Activated CD8-positive, alpha-beta memory T cell treated with anti-CD3 and anti-CD28 coated beads, Interleukin-2, amount 50 U/mL, for 4 hours (primary cell): ENCODE results near the gene AACS.

Experiments
- DNase-seq: peaks from one replicate; pipeline ENCODE4 v3.0.0-alpha.2; 2020

AACS gene

DNA sequence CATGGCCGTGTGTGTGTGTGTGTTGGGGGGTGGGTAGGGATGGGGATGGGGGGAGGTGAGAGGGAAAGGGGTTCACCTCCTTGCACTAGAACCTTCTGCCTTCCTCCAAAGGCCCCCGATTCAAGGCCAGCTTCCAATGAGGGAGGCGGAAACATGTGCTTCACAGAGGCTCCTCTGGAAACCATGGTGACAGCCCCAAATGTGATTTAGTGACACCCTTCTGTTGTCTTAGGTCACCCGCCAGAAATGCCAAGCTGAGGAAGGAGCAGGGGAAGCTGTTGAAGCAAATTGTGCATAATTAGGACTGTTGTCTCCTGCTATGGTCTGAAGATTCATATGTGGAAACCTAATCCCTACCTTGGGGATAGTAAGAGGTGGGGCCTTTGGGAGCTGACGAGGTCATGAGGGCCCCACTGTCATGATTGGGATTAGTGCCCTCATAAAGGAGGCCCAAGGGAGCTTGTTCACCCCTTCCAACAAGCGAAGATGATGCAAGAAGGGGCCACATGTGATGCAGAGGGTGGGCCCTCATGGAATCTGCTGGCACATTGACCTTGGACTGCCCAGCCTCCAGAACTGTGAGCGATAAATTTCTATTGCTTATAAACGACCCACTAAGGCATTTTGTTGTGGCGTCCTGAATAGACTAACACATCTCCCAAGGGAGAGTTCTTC, 95.2 kb downstream of the AACS start:
- no peak for DNase-seq

DNA sequence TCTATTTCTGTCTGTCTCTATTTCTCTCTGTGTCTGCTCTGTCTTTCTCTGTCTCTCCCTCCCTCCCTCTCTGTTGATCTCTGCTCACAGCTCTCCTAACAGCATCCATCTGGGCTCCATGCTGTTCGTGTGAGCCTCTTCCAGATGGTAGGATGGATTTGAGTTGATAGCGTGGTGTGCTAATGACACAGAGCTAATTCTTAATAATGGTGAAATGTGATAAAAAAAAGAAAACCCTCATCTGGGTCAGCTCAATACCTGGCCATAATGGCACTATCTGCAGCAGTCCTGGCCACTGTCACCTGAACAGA, 96.4 kb downstream of the AACS start:
- DNase-seq: no peak

DNA sequence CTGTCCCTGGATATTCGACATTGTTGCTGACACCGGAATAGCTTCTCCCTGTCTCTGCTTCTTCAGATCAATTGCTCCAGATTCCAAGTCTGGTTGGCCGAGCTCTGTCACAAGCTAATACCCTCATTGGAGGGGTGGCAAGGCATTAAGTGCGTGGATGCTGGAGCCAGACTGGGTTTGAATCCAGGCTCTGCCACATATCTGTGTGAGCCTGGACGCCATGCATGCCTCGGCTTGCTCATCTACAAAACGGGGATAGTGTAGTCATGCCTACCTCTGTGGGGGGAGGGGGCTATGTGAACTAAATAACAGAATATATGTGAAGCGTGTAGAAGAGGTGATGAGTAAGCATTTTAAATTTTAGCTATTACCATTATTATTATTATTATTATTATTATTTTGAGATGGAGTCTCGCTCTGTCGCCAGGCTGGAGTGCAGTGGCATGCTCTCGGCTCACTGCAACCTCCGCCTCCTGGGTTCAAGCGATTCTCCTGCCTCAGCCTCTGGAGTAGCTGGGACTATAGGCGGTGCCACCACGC, 97.3 kb downstream of the AACS start:
- DNase-seq: no peak

DNA sequence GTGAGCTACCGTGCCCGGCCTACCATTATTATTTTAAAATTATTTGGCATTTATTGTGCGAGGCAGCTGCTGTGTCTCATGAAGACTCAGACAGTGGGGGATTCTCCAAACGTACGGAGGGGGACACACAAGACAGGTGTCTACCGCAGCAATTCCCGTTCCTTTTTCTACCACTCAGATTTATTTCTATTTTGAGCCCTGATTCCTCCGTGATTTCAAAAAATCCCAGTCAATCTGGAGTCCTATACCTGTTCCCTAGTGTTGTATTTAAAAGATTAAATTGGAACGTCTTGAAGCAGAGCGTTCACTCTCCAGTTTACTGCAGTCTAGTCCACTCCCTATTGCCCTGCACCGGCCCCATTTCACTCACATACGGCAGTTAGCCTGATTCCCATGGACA, 97.9 kb downstream of the AACS start:
- DNase-seq: no peak

DNA sequence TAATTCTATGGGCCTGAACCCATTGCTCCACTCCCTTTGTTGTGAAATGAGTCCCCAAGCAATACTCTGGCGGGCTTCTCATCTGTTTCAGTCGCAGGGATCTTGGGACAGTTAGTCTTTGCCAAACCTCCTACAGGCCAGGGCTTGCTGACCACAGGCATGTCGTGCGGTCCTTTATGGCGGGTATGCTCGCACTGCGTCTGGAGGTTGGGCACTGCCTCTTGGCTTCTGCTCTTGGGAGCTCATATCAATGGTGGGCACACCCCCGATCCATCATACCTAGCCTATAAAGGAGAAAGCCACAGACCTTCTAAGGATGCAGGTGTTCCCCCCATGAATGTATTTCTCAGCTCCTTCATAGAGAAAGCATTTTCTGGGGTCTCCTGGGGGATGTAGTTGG, 99.3 kb downstream of the AACS start:
- no peak for DNase-seq

DNA sequence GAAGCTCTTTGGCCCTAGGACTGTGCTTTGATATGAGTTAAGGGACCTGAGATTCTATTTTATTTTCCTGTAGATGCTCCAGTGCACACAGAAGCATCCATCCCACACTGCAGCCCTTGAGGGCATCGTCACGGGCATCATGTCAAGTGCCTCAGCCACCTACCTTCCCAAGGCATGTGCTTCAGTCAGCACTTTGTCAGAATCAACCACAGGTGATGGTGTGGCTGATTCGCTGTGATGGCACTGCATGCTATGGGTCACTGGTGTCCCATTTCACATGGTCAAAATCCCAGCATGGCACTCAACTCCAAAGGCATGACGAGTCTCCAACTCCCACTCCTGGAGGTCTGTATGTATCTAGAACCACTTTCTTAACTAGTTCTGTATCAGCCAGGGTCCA, 100.8 kb downstream of the AACS start:
- DNase-seq: no peak

DNA sequence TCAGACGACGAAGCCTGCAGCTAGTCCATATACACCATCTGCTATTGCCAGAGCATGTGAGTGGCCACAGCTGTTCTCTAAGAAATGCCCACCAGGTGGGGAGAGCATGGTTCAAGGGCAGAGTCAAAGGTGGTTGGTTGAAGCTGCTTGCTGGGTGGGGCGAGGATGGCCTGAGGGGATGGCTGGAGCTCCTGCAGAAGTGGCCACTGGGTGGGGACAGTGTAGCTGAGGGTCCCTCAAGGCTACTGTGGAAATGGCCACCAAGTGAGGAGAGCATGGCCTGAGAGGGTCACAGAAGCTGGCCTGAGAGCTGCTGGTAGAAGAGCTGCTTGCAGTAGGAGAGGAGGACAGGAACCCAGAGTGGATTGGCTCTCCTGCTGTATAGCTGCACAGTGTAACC, 102.4 kb downstream of the AACS start:
- DNase-seq: no peak

DNA sequence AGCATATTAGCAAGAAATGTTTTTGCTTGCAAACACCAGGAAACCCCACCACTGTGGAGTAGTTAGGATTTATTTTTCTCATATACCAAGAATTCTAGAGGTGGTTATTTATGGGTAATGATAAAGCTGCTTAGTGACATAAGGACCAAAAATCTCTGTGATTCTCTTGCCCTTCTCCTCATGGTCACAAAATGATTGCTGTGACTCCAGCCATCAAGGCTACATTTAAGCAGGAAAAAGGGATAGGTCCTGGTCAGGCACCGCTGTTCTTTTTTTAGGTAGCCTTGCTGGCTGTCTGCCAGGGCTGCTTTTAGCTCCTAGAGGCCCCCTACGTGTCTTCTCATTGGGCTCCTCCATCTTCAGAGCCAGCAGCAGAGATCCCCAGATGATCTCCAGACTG, 104.2 kb downstream of the AACS start:
- DNase-seq: no peak

DNA sequence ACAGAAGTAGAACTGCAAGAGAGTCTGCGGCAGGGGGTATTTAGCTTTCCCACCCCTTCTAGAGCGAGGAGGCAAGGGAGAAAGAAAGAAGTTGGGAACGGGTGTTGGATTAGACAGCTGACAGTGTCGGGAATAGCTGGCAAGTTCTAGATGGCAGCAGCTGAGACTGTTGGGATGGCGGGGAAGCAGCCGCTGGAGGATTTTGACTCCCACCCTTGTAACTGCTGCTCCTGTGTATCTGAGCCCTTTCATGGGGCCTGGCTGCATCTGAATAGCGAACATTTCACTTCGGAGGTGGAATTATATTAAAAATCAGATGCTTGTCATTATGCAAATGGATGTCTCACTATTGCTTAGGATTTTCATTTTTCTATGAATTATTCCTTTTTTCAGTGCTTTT, 104.6 kb downstream of the AACS start:
- no peak for DNase-seq

DNA sequence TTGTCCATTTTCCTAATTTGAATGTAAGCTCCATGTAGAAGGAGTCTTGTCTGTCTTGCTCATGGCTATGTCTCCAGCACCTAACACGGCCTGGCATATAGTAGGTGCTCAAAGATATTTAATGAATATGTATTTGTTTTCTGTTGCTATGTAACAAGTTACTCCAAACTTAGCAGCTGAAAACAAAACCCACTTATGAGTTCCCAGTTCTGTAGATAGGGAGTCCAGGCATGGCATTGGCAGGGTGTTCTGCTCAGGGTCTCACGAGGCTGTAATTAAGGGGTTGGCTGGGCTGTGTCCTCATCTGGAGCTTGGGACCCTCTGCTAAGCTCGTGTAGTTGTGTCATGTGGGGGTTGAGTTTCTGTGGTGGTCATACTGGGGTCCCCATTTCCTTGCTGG, 106.0 kb downstream of the AACS start:
- DNase-seq: no peak

DNA sequence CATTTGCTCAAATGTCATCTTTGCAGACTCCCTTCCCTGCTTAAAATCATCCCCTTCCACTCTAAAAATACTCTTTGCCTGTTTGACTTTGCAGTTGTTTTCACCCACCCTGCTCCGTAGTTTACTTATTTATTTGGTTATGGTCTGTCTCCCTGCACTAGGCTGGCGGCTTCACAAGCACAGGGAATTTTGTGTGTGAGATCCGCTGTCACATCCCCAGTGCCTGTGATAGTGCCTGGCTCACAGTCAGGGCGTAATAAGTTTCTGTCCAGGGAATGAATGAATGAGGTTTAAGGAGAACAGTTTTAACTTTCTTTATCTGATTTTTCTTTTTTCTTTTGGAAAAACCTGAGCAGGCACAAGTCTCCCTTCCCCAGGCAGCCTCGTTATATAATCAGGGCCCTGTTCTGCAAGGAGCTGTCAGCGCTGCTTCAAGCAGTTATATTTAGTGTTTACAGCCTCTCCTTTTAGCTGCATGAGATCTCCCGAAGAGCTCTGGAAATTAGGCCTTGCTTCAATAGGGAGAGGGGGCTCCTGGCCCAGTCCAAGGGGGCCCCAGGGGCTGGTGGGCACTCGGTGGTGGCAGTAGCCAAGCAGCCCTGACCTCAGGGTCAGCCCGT, 107.1 kb downstream of the AACS start:
- DNase-seq: no peak

DNA sequence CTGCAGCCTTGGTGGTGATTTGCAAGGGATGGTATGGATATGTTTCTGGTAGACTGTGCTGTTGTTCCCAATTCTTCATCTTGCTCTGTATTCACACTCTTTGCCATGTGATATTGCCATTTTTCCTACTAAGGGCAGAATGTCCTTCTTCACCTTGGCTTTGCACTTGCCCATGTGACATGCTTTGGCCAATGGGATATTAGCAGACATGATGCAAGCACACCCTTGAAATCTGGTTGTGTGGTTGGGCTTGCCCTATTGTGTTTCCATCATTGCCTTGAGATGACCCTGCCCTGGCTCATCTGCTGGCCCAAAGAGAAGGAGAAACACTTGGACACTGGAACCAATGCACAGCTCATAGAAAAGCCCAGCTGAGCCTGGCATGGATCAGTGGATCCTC, 110.3 kb downstream of the AACS start:
- no peak for DNase-seq

DNA sequence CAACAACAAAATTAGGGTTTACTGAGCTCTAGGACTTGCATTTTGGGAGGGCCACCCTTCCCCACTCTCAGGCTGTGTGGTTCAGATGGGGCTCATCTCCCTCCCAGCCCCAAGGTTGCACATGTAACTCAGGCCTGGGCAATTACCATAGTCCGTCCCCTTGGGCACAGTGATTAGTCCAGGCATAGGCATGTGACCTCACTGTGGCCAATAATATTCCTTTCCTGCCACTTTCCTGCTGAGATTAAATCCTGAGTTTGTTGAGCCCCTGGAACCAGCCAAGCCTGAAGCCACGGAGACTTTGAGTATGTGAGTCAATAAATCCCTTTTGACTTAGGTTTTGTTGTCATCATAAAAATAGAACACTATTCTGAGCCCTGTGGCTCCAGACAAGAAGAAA, 113.0 kb downstream of the AACS start:
- no peak for DNase-seq

DNA sequence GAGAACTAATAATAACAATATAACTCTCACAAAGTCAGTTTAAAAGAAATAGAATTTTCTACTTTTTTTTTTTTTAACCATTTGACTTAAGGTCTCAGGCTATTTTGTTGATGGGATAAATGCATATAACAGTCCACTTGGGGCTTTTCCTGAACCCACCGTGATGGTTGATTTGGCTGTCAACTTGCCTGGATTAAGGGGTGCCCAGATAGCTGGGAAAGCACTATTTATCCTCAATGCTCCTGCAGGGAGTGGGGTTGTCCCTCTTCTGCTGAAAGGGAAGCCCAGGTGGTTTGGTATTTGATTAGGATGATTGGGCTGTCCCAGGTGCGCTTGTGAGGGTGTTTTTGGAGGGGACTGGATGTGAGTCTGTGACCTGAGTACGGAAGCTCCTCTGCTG, 114.9 kb downstream of the AACS start:
- DNase-seq: no peak

DNA sequence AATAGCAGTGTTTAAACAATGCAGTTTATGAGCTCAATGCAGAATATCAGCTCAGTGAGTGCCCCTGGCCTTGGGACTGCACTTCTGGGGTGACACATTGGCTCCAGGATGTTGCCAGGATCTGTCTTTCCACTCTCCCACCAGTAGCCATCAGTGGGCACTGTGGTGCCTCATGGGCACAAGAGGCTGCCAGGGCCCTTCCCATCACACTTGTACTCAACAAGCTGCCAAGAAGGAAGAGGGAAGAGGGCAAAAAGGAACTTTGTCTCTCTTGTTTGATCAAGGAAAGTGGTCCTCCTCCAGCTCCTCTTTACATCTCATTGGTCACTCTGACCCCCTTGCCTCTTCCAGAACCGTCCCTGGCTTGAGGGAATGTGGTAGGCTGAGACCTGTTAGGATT, 115.9 kb downstream of the AACS start:
- DNase-seq: no peak

DNA sequence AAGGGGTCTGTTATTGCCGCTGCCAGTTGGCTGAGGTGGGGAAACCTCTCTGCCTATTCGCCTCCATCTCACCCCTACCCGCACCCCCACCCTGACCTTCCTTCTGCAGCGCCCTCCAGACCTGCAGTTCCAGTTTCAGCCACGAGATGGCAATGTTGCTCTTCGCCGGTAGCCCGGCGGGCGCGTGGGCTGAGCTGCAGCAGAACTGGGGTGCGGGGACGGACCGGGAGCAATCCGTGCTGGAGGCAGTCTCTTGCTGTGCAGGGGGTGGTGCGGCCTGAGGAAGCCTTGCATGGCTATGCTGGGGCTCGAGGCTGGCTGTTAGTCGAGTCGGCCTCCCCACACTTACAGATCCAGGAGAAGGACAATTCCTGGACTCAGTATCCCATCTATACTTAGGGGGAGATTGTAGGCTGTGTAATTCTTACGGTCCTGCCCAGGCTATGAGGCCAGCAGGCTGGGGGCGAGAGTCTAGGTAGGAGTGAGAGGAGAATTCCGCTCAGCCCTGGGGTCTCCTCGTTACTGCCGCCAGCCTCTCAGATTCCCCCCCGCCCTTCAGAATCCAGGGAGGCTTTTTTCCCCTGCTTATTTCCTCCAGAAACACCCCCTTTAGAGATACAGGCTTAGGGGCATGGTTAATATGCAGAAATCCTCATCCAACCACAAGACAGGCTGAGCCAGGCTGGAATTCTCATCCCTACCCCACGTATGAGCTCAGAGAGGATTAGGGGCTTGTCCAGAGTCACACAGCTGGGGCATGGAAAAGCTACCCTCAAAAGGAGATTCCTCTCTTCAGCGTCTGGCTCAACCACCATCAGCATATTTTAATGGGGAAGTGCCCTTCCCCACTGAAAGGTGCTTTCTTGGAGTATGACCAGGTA, 118.2 kb downstream of the AACS start:
- DNase-seq: peak; percentile 83

DNA sequence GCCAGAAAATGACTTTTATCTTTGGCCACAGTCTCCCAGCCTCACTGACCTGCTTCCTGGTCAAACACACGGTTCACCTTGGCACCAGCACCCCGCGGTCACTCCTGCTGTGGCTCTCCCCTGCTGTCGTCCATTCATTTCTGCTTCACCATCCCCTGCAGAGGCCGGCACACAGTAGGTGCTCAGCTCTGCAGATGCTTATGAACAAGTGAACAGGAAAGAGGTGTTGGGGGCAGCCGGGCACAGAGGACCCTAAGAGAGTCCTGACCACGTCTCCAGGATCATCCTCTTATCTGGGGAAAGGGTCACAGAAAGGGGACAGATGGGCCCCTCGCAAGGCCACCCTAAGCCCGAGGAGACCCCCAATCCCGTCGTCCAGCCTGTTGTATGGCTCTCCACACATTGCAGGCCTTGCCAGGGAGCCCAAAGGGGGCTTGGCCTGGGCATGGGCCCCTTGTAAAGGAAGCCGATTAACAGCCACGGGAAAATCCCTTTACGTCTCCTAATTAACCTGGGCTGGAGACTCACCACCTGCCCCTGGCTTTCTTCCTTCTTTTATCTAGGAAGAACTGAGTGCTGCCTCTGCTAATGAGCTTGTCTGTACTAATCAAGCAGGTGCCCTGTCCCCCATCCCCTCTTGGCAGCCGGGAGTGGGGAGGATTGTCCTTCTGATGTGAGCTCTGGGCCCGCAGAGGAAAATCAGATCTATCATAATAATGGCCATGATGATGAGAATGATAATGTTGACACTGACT, 119.2 kb downstream of the AACS start:
- DNase-seq: no peak

DNA sequence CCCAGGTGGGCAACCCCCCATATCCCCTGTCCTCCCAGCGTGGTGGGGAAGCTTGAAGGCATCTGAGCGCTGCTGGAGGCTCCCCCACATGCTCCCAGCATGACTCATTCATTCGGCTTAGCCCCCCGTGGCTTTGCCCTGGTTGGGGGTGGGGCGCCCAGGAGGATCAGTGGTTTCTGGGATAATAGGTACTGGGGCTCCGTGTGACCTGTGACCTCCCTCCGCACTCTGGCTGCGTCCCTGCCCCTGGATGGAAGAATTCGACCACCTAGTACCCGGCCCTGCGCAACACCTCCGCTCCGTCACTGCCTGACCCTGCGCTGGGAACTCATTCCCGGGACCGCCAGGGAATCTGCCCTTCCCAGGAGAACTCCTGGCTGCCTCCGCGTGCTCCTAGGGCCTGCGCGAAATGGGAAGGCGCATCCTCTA, 120.1 kb downstream of the AACS start:
- no peak for DNase-seq

DNA sequence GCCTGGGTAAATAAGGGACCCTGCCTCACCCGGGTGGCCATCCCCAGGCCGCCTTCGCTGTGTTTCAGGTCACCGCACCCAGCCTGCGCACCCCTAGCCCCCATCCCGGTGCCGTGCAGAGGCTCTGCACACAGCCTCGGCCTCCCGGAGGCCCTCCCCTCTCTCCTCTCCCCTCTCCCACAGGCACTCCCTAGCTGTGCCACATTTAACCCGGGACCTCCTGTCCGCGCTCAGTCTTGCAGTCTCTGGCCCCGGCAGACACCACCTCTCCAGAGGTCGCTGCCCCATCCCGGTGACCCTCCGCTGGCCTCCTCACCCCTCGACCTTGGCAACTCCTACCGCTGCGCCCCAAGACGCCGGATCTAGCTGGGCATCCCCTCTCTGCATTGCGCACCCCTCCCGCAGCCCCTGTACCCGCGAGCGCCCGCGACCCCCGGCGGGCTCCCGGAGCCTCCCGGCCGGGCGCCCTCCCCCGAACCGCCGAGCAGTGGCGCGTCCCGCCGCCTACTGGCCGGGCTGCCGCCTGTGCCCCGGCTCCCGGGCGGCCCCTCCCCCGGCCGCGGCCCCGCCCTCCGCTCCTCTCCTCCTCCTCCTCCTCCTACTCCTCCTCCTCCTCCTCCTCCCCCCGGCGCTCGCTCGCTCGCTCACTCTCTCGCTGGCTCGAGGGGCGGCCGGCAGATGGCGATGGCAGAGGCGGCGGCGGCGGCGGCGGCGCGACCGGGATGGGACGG, 120.7 kb downstream of the AACS start, which contains the start of gene TMEM132B:
Gene TMEM132B (plus strand): TSS at position 647 of the 731 bp plus-strand sequence.
- peak; percentile 23 for DNase-seq

DNA sequence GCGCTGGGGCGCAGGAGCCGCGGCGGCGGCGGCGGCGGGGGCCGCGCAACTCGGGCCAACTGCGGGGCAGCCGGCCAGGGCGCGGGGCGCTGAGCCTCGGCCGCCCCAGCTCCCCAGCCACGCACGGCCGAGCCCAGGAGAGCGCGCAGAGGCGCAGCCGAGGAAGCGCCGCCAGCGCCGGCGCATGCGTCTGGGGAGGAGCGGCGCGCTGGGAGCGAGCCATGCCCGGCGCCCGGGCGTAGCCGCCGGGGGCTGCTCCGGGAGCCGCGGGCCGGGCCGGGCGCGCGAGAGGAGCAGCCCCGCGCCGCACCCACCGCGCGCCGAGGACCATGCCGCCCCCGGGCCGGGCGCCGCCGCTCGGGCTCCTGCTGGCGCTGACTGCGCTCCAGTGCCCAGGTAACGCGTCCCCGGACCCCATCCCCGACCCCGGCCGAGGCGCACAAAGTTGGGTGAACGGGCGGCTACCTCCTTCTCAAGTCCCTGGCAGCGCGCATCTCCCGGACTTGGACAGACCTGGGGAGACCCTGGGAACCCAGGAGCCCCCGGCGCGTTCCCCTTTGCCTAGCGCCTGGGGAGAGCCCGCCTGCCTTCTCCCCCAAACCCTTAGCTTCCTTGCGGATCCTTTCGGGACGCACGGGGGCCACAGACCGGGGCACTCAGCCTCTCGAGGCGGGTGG, 121.4 kb downstream of the AACS start:
- DNase-seq: no peak

DNA sequence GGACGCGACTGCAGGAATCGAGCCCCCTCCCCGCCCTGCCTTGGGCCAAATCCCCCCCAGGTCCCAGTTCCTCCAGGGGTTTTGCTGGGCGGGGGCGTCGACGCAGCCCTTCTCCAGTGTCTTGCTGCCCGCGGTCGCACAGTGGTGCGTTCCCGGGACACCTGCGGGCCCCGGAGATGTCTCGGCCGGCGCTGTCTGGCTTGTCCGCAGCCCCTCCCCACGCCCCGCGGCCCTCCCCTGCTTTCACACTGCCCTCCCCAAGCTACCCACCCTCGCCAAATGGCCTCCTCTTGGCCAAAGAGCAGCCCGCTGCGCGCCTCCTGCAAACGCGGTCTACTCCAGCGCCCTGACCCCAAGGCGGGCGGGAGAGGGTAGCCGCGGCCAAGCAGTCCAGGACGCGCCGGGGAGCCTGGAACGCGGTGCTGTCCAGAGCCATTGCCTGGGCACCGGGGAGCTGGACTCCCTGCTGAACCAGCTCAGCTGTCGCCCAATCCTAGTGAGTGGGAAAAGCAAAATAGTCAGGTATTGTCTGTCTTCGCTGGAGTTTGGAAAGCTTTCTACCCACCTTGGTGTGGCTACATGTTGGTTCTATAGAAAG, 122.0 kb downstream of the AACS start:
- DNase-seq: no peak
